Left hindlimb (tissue), 1 donor: Measurements from ENCODE around the gene CHFR.
"Not testable (repeated sequence)": the region's sequence is repeated elsewhere in the genome, so short reads cannot be mapped to it uniquely, and the experiment has no call there.

Source experiments
- DNase-seq: peaks from one replicate; pipeline ENCODE4 v3.0.0-alpha.2; 2018

Gene CHFR

DNA sequence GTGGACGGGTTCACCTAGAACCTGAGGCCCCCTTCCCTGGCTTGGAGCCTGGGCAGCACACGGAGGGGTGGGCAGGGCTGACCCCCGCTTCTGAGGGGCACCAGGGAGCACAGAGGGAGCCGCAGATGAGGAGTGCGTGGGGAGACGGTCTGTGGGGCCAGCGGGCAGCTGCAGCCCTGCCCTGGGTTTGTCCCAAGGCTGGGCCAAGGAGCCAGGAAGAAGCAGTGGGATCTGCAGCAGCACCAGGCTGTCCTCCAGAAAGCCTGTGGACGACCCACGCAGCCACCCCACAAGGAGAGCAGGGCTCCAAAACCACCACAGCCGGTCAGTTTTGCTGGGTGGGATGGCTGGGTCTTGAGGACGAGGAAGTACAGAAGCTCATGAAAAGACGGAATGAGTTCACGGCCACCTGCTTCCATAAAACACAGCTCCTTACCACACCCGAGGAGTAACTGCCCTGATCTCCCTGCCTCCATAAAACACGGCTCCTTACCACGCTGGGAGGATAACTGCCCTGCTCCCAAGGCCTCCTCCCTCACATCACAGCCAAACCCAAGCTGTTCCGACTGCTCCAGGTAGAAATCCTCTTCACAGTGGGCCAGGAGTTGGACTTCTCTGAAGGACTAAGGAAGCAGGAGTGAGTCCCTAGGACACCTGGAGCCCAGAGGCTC is 48.9 kb downstream of the CHFR start:
- no peak for DNase-seq

DNA sequence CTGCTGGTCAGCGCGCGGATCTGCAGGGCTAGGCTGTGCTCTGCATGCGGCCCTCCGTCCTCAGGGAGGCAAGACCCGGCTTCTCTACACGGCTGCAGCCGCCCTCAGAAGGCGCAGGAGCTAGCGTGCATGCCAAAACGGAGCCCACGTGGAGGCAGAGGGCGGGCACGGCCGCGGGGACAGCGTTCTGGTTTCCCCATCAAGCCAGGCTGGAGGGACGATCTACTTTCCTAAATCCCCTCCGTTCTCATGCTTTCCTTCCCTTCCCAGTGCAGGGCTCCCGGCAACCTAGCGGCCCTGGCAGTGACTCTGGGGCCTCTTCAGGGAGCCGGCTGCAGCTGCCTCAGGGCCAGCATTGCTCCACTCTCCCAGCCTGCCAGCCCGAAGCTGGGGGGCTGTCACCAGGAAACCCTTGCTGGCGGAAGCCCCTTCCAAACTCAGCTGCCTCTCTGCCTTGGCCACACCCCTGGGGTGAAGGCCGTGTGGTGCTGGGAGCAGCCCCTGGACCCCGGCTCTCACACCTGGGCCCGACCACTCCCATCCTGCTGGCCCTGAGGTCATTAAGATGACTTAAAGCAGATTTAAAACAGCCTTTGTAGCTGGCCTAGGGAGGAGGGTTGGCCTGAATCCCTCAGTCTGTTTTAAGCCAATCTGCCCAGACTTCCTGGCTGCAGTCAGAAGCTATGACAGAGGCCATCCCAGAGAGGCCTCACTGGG is 49.6 kb downstream of the CHFR start:
- peak; percentile 80 for DNase-seq

DNA sequence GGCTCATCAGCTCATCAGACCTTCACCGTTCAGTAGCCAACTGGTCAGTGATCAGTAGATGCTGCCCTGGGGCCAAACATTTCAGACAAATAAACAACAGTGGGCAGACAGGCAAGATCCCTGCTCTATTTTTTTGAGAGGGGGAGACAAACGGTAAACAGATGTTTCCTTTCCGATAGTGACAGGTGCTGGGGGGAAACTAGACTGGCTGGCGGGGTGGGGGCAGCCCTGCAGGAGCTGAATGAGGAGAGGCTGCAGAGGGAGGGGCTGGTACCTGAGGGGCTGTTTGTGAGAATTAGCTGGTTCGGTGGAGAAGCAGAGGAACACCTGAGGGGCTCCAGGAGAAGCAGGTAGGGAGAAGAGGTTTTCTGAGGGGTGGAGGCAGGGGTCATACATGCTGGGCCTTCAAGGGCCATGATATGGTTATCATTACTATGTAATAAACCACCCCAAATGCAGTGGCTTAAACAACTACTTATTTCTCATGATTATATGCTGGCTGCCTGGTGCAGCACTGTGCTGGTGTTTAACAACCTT is 50.5 kb downstream of the CHFR start:
- DNase-seq: no peak

DNA sequence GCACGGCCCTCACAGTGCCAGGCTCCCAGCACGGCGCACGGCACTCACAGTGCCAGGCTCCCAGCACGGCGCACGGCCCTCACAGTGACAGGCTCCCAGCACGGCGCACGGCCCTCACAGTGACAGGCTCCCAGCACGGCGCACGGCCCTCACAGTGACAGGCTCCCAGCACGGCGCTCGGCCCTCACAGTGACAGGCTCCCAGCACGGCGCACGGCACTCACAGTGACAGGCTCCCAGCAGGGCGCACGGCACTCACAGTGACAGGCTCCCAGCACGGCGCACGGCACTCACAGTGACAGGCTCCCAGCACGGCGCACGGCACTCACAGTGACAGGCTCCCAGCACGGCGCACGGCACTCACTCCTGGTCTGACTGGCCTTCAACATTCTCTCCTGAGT is 51.2 kb downstream of the CHFR start:
- DNase-seq: not testable (repeated sequence)

DNA sequence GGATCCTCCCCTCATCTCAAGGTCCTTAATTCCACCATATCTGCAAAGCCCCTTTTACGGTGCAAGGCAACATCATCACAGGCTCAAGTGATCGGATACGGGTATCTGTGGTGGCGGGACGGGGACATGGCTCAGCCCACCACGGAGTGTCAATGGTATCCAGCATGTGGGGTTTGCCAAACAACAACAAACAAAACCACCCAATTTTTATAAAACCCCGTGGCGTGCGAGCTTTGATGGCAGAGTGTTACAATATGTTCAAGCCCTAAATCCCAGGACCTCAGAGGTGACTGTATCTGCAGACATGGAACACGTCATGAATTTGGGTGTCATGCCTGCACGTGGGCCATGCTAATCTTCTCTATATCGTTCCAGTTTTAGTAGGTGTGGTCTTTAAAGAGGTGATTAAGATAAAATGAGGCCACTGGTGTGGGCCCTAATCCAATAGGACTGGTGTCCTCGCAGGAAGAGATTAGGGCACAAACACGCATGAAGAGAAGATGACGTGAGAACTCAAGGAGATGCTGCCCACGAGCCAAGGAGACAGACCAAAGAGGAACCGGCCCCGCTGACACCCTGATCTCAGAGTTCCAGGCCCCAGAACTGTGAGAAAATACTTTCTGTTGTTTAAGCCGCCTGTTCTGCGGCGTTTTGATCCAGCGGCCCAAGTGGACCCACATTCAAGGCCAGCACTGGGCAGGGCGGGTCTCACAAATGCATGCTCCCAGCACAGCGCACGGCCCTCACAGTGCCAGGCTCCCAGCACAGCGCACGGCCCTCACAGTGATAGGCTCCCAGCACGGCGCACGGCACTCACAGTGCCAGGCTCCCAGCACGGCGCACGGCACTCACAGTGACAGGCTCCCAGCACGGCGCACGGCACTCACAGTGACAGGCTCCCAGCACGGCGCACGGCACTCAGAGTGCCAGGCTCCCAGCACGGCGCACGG is 52.1 kb downstream of the CHFR start:
- DNase-seq: no peak

DNA sequence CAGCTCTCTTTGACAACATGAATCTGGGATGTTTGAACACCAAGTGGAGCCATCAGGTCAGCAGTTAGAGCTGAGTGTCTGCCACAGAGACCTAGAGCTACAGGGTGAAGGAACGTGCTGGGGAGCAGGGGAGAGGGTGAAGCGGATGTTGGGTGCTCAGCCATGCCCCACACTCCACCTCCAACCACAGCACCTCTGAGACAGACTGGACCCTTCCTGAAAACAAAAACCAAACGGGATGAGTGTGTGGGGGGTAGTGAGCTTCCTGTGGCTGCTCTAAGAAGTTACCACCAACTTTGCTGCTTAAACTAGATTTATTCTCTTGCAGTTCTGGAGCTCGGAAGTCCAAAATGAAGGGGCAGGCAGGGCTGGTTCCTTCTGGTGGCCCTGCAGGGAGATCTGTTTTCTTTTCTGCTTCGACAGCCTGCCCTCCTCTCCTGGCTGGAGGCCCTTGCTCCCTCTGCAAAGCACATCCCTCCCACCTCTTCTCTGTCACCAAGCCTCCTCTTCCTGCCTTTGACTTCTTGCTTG is 53.2 kb downstream of the CHFR start:
- DNase-seq: no peak

DNA sequence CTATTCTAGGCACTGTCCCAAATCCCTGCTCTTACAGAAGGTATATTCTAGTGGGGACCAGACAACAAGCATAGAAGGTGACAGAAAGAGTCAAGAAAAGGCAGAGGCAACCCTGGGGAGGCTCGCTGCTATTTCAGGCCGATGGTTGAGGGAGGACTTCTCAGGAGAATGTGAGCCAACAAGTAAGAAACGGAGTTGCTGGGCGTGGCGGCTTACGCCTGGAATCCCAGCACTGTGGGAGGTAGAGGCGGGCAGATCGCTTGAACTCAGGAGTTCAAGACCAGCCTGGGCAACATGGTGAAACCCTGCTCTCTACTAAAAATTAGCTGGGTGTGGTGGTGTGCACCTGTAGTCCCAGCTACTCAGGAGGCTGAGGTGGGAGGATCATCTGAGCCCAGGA is 54.1 kb downstream of the CHFR start:
- DNase-seq: no peak

DNA sequence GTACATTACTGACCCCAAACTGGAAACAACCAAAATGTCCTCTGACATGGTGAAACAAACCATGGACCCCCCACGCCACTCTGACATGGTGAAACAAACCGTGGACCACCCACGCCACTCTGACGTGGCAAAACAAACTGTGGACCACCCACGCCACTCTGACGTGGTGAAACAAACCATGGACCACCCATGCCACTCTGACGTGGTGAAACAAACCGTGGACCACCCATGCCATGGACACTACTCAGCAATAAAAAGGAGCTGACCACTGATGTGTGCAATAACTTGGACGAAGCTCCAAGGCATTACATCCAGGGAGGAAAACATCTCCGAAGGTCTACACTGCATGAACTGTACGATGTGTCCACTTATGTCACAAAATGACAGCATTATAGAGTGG is 55.6 kb downstream of the CHFR start:
- no peak for DNase-seq

DNA sequence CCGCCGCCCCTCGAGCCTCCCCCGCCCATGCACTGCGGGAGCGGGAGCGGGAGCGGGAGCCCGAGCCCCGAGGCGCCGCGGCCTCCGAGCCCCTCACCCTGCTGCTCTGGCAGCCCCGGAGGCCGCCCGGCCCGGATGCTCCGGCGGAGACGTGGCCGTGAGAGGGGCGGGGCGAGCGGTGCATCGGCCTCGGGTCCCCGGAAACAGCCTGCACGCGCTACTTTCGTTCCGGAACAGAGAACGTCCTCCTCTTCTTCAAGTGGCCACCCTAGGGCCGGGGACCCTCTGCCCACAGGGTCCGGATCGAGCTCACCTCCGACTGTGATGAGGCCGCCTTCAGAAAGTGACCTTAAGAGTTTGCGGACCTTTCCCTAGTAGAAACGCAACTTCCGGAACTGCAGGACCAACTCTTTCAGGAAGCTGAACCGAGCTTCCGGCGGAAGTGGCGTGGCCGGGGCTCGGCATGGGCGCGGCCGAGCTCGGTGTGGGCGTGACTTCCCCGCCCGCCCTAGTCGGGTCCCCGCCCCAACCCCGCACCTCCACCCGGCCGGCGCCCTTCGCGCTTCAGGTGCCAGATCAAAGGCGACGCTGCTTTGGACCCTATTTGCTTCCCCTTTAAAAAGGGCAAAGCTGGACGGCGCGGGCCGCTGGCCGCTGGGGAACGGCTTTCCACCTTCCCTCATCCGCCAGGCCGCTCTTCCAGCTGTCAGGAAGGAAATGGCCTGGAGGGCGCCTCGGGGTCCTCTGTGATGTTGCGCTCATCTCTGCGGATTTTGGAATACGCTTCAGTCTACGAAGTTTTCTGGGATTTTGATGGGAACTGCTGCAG is 58.5 kb downstream of the CHFR start, which contains the start of gene GOLGA3:
TSS of gene GOLGA3 (minus strand) at position 164 of the 829 bp plus-strand sequence. CDS start 6,741 bp downstream, outside the sequence.
- peak; percentile 95 for DNase-seq

DNA sequence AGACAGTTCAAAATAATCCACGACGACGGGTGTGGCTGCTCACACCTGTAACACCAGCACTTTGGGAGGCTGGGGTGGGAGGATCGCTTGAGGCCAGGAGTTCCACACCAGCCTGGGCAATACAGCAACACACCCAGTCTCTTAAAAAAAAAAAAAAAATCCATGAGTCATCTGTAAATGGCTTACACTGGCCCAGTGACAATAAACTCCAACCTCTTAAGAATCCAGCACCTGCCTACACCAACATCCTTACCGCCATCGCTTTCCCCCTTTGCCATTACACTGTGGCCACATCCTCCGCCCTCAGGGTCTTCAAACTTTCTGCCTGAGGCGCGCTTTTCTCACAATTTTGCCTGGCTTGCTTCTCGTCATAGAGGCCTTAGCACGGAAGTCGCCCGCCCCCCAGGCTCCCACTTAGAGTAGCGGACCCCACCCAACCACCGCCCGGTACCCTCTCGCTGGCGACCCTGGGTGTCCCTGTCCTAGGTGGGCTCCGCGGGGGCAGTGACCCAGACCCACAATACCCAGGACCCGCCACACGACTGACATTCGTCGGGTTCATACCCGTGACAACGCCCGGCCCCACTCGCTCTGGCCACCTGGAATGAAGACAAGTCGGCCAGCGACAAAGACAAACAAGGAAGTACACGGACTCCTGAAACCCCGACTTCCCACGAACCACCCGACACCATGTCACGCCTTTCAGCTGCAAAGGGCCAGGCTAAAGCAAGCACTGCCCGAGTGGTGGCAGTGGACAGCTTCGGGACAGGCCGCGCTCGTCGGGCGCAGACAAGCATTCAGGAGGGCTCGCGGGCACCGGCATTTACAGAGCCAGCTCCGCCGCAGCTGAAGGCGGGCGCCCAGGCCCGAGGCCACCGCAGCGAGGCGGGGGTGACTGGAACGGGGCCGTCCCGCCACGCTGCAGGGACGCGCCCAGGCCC is 59.4 kb downstream of the CHFR start:
- DNase-seq: no peak

DNA sequence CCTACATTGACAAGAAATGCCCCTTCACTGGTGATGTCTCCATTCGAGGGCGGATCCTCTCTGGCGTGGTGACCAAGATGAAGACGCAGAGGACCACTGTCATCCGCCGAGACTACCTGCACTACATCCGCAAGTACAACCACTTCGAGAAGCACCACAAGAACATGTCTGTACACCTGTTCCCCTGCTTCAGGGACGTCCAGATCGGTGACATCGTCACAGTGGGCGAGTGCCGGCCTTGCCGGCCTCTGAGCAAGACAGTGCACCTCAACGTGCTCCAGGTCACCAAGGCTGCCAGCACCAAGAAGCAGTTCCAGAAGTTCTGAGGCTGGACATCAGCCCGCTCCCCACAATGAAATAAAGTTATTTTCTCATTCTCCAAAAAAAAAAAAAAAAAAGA is 61.5 kb downstream of the CHFR start:
- DNase-seq: no peak

DNA sequence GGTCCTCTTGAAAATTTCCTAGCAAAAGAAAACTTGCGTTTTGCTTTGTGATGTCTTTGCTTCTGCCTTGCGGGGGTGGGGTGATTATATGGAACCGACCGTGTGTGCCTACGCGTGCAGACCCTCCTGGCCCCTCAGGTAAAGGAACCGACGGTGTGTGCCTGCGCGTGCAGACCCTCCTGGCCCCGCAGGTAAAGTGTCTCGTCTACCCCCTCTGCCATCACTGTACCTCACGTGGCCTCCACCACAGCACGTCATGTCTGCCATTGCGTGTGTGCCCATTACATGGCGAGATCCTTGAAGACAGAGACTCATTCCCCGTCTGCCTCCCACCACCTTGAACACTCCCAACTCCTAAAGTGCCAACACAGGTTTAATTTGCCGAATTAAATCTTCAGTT is 62.3 kb downstream of the CHFR start:
- no peak for DNase-seq

DNA sequence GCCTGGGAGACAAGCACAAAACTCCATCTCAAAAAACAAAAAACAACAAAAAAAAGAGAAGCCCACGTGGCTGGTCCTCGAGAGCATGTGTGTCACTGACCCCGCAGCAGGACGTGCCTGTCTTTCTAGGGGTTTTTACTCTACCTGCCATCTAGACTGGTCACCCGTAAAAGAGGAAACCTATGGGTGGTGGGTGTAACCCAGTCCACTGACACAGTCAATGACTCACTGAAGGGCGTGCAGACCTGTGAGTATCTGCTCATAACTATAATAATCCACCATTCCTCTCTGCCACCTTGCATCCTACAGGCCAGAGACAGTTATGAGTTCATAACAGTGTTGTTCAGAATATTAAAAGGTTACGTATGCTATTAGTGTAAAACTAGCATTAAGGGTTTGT is 63.4 kb downstream of the CHFR start:
- DNase-seq: no peak

DNA sequence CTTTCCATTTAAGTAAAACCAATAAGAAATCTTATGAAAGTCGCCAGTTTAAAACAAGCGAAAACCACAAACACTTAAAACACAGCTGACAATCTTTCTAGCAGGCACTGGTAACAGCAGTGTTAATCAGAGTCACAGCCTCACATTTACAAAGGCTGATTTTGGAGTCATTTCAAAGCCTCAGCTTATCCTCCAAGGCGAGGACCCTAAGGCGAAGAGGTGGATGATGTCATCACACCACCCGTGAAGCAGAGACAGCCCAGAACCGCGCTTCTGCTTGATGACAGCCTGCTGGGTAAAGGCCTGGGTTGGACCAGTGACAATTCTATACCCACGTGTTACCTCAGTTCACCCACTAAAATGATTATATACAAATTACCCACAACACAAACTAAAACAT is 68.8 kb downstream of the CHFR start:
- DNase-seq: no peak

DNA sequence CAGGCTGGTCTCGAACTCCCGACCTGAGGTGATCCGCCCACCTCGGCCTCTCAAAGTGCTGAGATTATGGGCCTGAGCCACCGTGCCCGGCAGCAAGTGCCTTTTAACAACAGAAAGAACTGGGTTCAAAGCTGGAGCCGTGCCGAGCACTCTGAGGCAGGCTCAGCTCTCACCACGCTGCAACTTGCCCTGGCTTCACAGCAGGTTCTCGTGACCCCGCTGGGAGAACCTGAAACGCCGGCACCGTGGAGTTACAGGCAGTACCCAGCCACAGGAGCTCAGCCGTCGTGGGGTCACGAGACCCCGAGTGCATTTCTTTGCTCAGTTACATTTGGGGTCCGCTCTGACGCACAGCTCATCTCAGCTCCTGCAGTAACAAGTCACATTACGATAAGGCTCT is 73.2 kb downstream of the CHFR start:
- no peak for DNase-seq

DNA sequence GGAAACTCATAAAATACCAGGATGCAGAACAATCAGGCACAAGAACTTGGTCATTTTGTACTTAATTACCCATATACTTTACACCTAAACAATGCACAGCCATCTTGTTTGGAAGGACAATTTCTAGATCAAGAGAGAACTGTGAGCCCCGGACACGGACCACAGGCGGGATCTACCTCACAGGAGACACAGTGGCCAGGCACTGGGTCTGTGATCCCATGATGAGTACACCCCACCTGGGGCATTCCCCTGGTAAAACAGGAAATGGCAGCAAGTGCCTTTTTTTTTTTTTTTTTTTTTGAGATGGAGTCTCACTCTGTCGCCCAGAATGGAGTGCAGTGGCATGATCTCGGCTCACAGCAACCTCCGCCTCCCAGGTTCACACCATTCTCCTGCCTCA is 74.0 kb downstream of the CHFR start:
- DNase-seq: no peak

DNA sequence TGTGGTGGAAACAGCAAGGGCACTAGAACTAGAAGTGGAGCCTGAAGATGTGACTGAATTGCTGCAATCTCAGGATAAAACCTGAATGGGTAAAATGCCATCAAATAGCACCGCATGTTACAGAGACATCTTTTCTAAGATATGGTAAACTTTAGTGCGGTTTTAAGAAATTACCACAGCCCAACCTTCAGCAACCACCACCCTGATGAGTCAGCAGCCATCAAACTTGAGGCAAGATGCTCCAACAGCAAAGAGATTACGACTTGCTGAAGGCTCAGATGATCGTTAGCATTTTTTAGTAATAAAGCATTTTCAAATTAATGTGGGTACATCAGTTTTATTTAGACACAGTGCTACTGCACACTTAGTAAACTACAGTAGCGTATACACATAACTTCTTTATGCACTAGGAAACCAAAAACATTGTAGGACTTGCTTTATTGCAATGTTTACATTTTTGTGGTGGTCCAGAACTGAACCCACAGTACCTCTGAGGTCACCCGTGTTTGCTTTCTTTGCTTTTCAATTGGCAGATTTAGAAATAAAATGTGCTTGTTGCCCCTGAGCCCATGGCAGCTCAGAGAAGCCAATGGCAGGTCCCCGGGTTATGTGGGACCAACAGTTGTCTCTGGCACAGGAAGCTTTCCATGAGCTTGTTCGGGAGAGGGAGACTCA is 74.6 kb downstream of the CHFR start:
- DNase-seq: no peak

DNA sequence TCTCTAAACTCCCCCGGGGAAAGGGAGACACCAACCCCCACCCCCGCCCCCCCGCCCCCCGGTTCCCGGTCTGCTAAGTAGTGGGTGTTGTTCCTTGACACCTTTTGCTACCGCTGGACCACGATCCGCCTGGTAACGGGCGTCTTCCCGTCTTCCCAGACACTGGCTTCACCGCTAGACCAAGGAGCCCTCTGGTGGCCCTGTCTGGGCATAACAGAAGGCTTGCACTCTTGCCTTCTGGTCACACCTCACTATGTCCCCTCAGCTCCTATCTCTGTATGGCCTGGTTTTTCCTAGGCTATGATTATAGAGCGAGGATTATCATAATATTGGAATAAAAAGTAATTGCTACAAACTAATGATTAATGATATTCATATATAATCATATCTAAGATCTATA is 78.0 kb downstream of the CHFR start:
- DNase-seq: not testable (repeated sequence)

DNA sequence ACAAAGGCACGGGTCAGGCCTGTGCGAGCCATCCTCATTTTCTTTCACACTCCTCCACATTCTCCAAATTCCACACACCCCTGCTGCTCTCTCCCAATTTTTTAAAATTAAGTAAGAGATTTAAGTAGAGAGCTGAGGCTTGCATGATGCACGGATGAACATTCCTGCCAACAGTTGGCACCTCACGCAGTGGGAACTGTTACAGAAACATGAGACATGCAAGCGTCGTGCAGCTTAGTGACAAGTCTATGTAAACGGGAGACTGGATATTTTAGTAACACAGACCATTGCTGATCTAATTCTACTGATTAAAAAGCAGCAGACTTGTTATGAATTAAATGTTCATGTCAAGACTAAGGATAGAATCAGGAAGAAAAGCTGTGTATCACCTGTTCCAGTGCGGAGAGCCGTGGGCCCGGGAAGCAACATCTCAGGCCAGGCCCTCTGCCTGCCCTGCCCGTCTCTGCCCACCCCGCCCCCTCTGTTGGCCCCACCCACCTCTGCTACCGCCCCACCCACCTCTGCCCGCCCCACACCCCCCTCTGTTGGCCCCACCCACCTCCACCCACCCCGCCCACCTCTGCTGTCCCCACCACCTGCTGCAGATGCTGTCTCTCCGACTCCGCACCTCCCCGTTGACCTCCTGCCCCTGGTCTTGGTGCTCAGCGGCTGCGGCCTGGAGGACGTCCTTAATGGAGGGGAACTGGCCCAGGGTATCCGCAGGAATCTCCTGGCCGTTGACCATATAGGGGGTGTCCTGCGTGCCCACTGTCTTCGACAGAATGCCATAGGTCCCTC is 79.9 kb downstream of the CHFR start:
- no peak for DNase-seq
